ENCODE results near the gene POLR2E. TPM values are rescaled to one million over a fixed set of nuclear protein-coding genes. Genes with fewer than 3 reads are reported as not detected.

Gene POLR2E
- total and polyA plus RNA-seq, 10 of the 15 experiments (the other 5 are each of a cell fraction or from before 2014, with no cell fraction given) = 4.0 to 487 (median 200) TPM

DNA sequence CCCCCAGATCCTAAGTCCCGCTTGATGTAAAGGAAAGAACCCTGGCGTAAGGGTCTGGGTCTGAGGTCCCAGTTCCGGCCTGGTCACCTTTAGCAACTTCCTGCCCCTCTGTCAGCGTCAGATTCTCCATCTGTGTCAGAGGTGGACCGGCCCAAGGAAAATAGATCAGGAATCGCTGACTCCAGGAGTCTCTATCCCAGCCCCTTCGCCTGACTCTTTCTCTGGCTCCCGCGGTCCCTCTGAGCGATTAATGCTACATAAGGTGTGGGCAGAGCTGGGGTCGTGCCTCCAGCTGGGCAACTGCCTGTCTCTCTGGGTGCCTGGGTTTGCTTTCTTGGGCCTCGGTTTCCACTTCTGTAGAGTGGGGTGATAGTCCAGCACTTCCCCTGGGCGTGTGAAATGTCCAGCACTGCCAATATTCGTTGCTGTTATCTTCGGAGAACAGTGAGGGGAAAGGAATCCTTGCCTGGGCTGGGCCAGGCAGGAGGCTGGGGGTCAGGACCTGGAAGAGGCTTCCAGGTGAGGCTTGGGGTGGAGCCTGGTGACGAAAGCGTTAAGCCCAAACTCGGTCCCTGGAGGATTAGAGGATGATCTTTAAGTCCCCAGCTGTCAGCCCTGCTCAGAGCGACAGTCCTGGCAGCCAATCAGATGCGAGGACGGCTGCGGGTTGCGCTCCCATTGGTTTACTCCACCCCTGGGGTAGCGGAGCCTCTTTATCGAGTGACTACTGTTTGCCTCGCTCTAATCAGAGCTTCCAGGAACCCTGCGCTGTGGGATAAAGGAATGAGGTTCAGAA is 54.5 kb downstream of the POLR2E start (continued):
- TF ChIP-seq, protein P1, sequence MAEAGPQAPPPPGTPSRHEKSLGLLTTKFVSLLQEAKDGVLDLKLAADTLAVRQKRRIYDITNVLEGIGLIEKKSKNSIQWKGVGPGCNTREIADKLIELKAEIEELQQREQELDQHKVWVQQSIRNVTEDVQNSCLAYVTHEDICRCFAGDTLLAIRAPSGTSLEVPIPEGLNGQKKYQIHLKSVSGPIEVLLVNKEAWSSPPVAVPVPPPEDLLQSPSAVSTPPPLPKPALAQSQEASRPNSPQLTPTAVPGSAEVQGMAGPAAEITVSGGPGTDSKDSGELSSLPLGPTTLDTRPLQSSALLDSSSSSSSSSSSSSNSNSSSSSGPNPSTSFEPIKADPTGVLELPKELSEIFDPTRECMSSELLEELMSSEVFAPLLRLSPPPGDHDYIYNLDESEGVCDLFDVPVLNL (IDR thresholded peaks at IDR 0.05; ENCODE audit: low read depth, low read length) = no peak
- TF ChIP-seq NR2C1 (IDR thresholded peaks at IDR 0.05) (no peak), LARP7 (IDR thresholded peaks at IDR 0.05) (0 out of 2 replicates have a peak, but pooled peaks have one; percentile 62), EZH2 (IDR thresholded peaks at IDR 0.05; ENCODE audit: borderline replicate concordance, control insufficient read depth, low read depth, low read length) (no peak), MEF2B (IDR thresholded peaks at IDR 0.05; ENCODE audit: partially characterized antibody, poor library complexity, severe bottlenecking) (peak; percentile 97), POU2F2 (IDR thresholded peaks at IDR 0.05; ENCODE audit: borderline replicate concordance, low read depth, low read length) (peak; percentile 26; the same call in 1 of the 3 replicates), KLF5 (IDR thresholded peaks at IDR 0.05; ENCODE audit: partially characterized antibody) (no peak), NFYA (IDR thresholded peaks at IDR 0.05; ENCODE audit: borderline replicate concordance, low read depth, low read length) (peak; percentile 99), PAX8 (IDR thresholded peaks at IDR 0.05) (no peak), CHD4 (IDR thresholded peaks at IDR 0.05) (no peak), SMARCA5 (IDR thresholded peaks at IDR 0.05) (peak; percentile 68), NR2C2 (IDR thresholded peaks at IDR 0.05; ENCODE audit: borderline replicate concordance, control insufficient read depth, insufficient read length, low read depth) (no peak), TBL1XR1 (IDR thresholded peaks at IDR 0.05; ENCODE audit: low read depth, low read length) (no peak), SIN3A (IDR thresholded peaks at IDR 0.05; ENCODE audit: low read depth, low read length) (0 out of 2 replicates have a peak, but pooled peaks have one; percentile 44), ZNF384 (IDR thresholded peaks at IDR 0.05; ENCODE audit: borderline replicate concordance, low read depth, low read length) (no peak), SREBF1 (IDR thresholded peaks at IDR 0.05; ENCODE audit: low read length) (no peak), SUPT20H (IDR thresholded peaks at IDR 0.05; ENCODE audit: borderline replicate concordance, control insufficient read depth, low read depth, low read length) (no peak), CHD2 (IDR thresholded peaks at IDR 0.05; ENCODE audit: borderline replicate concordance, low read depth, low read length) (peak; percentile 92), SP1 (IDR thresholded peaks at IDR 0.05; ENCODE audit: low read depth, low read length) (peak; percentile 99), NFYB (IDR thresholded peaks at IDR 0.05; ENCODE audit: insufficient read depth, low read depth, low read length) (peak; percentile 100), BCL11A (IDR thresholded peaks at IDR 0.05; ENCODE audit: low read depth, low read length) (no peak), WRNIP1 (IDR thresholded peaks at IDR 0.05; ENCODE audit: borderline replicate concordance, low read depth, low read length) (no peak)
- TF ChIP-seq, protein P2, sequence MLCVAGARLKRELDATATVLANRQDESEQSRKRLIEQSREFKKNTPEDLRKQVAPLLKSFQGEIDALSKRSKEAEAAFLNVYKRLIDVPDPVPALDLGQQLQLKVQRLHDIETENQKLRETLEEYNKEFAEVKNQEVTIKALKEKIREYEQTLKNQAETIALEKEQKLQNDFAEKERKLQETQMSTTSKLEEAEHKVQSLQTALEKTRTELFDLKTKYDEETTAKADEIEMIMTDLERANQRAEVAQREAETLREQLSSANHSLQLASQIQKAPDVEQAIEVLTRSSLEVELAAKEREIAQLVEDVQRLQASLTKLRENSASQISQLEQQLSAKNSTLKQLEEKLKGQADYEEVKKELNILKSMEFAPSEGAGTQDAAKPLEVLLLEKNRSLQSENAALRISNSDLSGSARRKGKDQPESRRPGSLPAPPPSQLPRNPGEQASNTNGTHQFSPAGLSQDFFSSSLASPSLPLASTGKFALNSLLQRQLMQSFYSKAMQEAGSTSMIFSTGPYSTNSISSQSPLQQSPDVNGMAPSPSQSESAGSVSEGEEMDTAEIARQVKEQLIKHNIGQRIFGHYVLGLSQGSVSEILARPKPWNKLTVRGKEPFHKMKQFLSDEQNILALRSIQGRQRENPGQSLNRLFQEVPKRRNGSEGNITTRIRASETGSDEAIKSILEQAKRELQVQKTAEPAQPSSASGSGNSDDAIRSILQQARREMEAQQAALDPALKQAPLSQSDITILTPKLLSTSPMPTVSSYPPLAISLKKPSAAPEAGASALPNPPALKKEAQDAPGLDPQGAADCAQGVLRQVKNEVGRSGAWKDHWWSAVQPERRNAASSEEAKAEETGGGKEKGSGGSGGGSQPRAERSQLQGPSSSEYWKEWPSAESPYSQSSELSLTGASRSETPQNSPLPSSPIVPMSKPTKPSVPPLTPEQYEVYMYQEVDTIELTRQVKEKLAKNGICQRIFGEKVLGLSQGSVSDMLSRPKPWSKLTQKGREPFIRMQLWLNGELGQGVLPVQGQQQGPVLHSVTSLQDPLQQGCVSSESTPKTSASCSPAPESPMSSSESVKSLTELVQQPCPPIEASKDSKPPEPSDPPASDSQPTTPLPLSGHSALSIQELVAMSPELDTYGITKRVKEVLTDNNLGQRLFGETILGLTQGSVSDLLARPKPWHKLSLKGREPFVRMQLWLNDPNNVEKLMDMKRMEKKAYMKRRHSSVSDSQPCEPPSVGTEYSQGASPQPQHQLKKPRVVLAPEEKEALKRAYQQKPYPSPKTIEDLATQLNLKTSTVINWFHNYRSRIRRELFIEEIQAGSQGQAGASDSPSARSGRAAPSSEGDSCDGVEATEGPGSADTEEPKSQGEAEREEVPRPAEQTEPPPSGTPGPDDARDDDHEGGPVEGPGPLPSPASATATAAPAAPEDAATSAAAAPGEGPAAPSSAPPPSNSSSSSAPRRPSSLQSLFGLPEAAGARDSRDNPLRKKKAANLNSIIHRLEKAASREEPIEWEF (IDR thresholded peaks at IDR 0.05; ENCODE audit: insufficient replicate concordance, low read depth, low read length) = no peak
- TF ChIP-seq, protein P3, sequence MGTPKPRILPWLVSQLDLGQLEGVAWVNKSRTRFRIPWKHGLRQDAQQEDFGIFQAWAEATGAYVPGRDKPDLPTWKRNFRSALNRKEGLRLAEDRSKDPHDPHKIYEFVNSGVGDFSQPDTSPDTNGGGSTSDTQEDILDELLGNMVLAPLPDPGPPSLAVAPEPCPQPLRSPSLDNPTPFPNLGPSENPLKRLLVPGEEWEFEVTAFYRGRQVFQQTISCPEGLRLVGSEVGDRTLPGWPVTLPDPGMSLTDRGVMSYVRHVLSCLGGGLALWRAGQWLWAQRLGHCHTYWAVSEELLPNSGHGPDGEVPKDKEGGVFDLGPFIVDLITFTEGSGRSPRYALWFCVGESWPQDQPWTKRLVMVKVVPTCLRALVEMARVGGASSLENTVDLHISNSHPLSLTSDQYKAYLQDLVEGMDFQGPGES (IDR thresholded peaks at IDR 0.05) = peak; percentile 91

All from GM12878 (cell line).